HEK293 (cell line): ENCODE measurements around the gene RCOR3.
"Not testable (repeated sequence)": the region's sequence is repeated elsewhere in the genome, so short reads cannot be mapped to it uniquely, and the experiment has no call there.

Source experiments
- CTCF ChIA-PET: fragments of 350-600 bp; formaldehyde crosslinking; extraction: SDS; loops from one replicate; lab custom pipeline; 2021; ENCODE audit warnings: antibody characterized with exemption; lab: Yijun Ruan, JAX
- POLR2A ChIA-PET: fragments of 300-600 bp; formaldehyde crosslinking; extraction: SDS; loops from one replicate; lab custom pipeline; 2020; ENCODE audit warnings: antibody characterized with exemption, inconsistent platforms; lab: Yijun Ruan, JAX
- H3K27ac ChIP-seq: fragments of 200-500 bp; sonication (Bioruptor generic); 2 replicates; pipeline ENCODE4 v1.5.1; 2014; ENCODE audit warnings: low read depth, low read length, control low read depth, inconsistent platforms; ENCODE audit errors: extremely low read depth
- H3K36me3 ChIP-seq, 2 experiments: fragments of 200-500 bp in 1 of 2; sonication (Bioruptor generic) in 1 of 2; 1 replicate in 1 of 2; 2 replicates in 1 of 2; pipeline ENCODE4 v1.5.1; 2014 to 2017; ENCODE audit warnings: inconsistent platforms in 2 of 2, low read length in 2 of 2; ENCODE audit not compliant: control insufficient read depth in 2 of 2, insufficient read depth in 1 of 2
- H3K4me1 ChIP-seq: fragments of 200-500 bp; sonication (Bioruptor generic); 2 replicates; pipeline ENCODE4 v1.5.1; 2014; ENCODE audit warnings: mild to moderate bottlenecking, low read length, inconsistent platforms; ENCODE audit not compliant: control insufficient read depth, insufficient read depth
- H3K4me3 ChIP-seq: 2 replicates; pipeline ENCODE4 v1.5.1; 2011; ENCODE audit warnings: low read depth, mild to moderate bottlenecking, control low read depth, low read length, moderate library complexity
- H3K9me3 ChIP-seq: fragments of 200-500 bp; sonication (Bioruptor generic); 2 replicates; pipeline ENCODE4 v1.5.1; 2014; ENCODE audit warnings: low read depth, low read length, inconsistent platforms; ENCODE audit not compliant: control insufficient read depth, insufficient read depth
- PRDM1 ChIP-seq: fragments of 450-650 bp; formaldehyde crosslinking; IDR thresholded peaks from 2 replicates; pipeline ENCODE4; 2016; ENCODE audit warnings: missing biosample characterization, missing genetic modification characterization
- PRDM10 ChIP-seq: fragments of 450-650 bp; formaldehyde crosslinking; IDR thresholded peaks from 2 replicates; pipeline ENCODE4 v1.5.1; 2016; ENCODE audit warnings: missing biosample characterization, missing genetic modification characterization
- ZBTB26 ChIP-seq: fragments of 450-650 bp; formaldehyde crosslinking; optimal IDR thresholded peaks from 2 replicates; pipeline ENCODE3; 2016; ENCODE audit warnings: missing biosample characterization, mild to moderate bottlenecking, missing genetic modification characterization
- ZNF121 ChIP-seq: fragments of 450-650 bp; formaldehyde crosslinking; IDR thresholded peaks from 2 replicates; pipeline ENCODE4 v1.5.1; 2016; ENCODE audit warnings: missing biosample characterization, missing genetic modification characterization
- ZNF146 ChIP-seq: fragments of 450-650 bp; formaldehyde crosslinking; IDR thresholded peaks from 2 replicates; pipeline ENCODE4 v1.5.1; 2016; ENCODE audit warnings: missing biosample characterization, missing genetic modification characterization
- ZNF175 ChIP-seq: fragments of 450-650 bp; formaldehyde crosslinking; IDR thresholded peaks from 2 replicates; pipeline ENCODE4 v1.5.1; 2016; ENCODE audit warnings: missing biosample characterization, missing genetic modification characterization
- ZNF335 ChIP-seq: fragments of 450-650 bp; formaldehyde crosslinking; conservative IDR thresholded peaks from 2 replicates; pipeline ENCODE4 v1.5.1; 2016; ENCODE audit warnings: missing biosample characterization, missing genetic modification characterization
- ZNF366 ChIP-seq: fragments of 450-650 bp; formaldehyde crosslinking; conservative IDR thresholded peaks from 2 replicates; pipeline ENCODE4 v1.5.1; 2016; ENCODE audit warnings: missing biosample characterization, missing genetic modification characterization
- ZNF394 ChIP-seq: fragments of 450-650 bp; formaldehyde crosslinking; IDR thresholded peaks from 2 replicates; pipeline ENCODE4 v1.5.1; 2016; ENCODE audit warnings: missing biosample characterization, missing genetic modification characterization, mild to moderate bottlenecking, moderate library complexity, borderline replicate concordance
- ZNF513 ChIP-seq: fragments of 450-650 bp; IDR thresholded peaks from 2 replicates; pipeline ENCODE4 v1.5.1; 2018; ENCODE audit warnings: missing biosample characterization, missing genetic modification characterization
- ZNF580 ChIP-seq: fragments of 450-650 bp; formaldehyde crosslinking; IDR thresholded peaks from 2 replicates; pipeline ENCODE4 v1.5.1; 2016; ENCODE audit warnings: missing biosample characterization, missing genetic modification characterization

RCOR3 gene

GRCh38 chr1:211261229-211261628 lies 2.1 kb downstream of the RCOR3 start:
- ChIA-PET POLR2A (interaction anchor here (1.0 kb wide), 1 partner anchor 17 kb away, joined by 3 read pairs; no protein-coding TSS in a partner anchor), CTCF (interaction anchor here (0.8 to 1.1 kb wide), 2 partner anchors 15 to 127 kb away, joined by 3 read pairs; partner anchors contain the start of gene KCNH1)
- peak overlapping the region; percentile 97 for H3K4me3 ChIP-seq
- H3K4me1 ChIP-seq = no peaks in the 10 kb centered on the region
- TF ChIP-seq ZNF175 (tag by site-specific recombination) (no peak), ZNF335 (tag by site-specific recombination) (peak; percentile 22; the same call in 1 of the 2 replicates), ZNF513 (0 out of 2 replicates have a peak, but pooled peaks have one; percentile 39), PRDM10 (tag by site-specific recombination) (0 out of 2 replicates have a peak, but pooled peaks have one; percentile 13), ZNF366 (no peak), PRDM1 (tag by site-specific recombination) (peak; percentile 56)
- TF ChIP-seq, all 188 proteins: peak for 4
- Histone ChIP-seq H3K9me3 (no peaks in the 10 kb centered on the region), H3K27ac (peak overlapping the region; percentile 69; the same call in 1 of the 2 replicates), H3K36me3 (no peaks in the 10 kb centered on the region; a peak in 2 of 3 replicates)

GRCh38 chr1:211263022-211263421 lies 3.9 kb downstream of the RCOR3 start:
- H3K27ac ChIP-seq, H3K4me3 ChIP-seq, H3K36me3 ChIP-seq, POLR2A ChIA-PET, H3K9me3 ChIP-seq, H3K4me1 ChIP-seq: not testable (repeated sequence)
- CTCF ChIA-PET = interaction anchor here (1.4 kb wide), 1 partner anchor 61 kb away, joined by 3 read pairs; no protein-coding TSS in a partner anchor
- TF ChIP-seq ZNF580 (tag by site-specific recombination) (0 out of 2 replicates have a peak, but pooled peaks have one; percentile 15), ZNF146 (peak; percentile 93)

- CTCF ChIA-PET = interaction anchor here (0.6 kb wide), 1 partner anchor 838 kb away, joined by 4 read pairs; no protein-coding TSS in a partner anchor
- POLR2A ChIA-PET = no interaction called here
Measured at GRCh38 chr1:211267204-211267857, 8.2 kb downstream of the RCOR3 start.

GRCh38 chr1:211279340-211279739 lies 20.2 kb downstream of the RCOR3 start:
- ChIA-PET POLR2A (no interaction called here), CTCF (no interaction called here)
- no peaks in the 10 kb centered on the region for H3K4me1 ChIP-seq
- H3K4me3 ChIP-seq = no peak overlapping the region
- no peak overlapping the region for H3K27ac ChIP-seq
- peaks cover 25 to 50% of the 10 kb centered on the region in 2 experiments for H3K36me3 ChIP-seq
- H3K9me3 ChIP-seq = no peaks in the 10 kb centered on the region
- TF ChIP-seq ZBTB26 (tag by site-specific recombination) = no peak

More at GRCh38 chr1:211267204-211267857, 8.2 kb downstream of the RCOR3 start:
- Histone ChIP-seq H3K9me3 (no peaks in the 10 kb centered on the region), H3K27ac (no peak overlapping the region), H3K4me3 (no peak overlapping the region), H3K4me1 (no peaks in the 10 kb centered on the region), H3K36me3 (peaks cover 9 to 18% of the 10 kb centered on the region in 2 experiments)
- TF ChIP-seq ZNF394 (tag by site-specific recombination) (no peak), ZNF121 (tag by site-specific recombination) (peak; percentile 74)
